Right renal cortex interstitium (tissue), 3 donors: ENCODE measurements around the gene SLC25A13. TPM values are rescaled to one million over a fixed set of nuclear protein-coding genes. Genes with fewer than 3 reads are reported as not detected.

Experiments used
- DNase-seq, 3 donors: peaks; one replicate each; pipeline ENCODE4 v3.0.0-alpha.2; 2013; ENCODE audit warnings: low read depth in 3 of 3, low spot score in 2 of 3
- polyA plus RNA-seq, 3 donors: library from polyadenylated mRNA; unstranded; fragments of 120-200 nt; gene quantifications; one replicate each; pipeline ENCODE4 v1.2.1, GENCODE V29; 2013; ENCODE audit not compliant: insufficient read length in 3 of 3

SLC25A13 gene
- polyA plus RNA-seq, 3 donors, result 38.6 to 42.1 (median 41.4) TPM

DNA sequence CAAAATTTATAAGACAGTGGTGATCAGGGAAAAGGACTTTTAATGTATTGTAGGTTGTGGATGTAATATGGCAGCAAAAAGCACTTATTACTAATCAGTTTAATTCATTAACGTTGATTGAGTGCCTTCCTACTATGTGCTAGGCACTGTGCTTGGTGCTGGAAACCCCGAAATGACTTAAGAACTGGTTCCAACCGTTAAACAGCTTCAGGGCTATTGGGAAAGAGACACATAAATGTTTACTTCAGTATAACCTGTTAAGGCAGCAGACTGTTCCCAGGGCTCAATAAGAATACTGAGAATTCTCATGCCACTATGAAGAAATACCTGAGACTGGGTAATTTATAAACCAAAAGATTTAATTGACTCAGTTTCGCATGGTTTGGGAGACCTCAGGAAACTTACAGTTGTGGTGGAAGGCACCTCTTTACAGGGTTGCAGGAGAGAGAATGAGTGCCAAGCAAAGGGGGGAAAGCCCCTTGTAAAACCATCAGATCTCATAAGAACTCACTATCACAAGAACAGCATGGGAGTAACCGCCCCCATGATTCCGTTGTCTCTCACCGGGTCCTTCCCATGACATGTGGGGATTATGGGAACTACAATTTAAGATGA, 1.1 kb upstream of the SLC25A13 start:
- no peak for DNase-seq

DNA sequence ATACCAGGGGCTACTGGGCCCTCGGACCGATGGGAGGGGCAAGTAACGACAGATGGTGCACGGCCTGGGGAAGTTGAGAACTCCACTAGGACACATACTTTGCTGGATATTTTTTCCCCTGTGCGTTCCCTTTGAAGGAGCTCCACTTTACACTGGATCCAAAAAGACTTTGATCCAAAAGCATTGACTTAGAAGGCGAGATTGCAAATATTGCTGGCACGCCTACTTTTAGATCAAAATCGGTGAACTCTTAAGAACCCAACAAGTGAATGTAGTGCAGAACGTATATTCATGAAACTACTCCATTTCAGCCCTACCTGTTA, 436 bp upstream of the SLC25A13 start:
- DNase-seq, result no peak

- peak; percentile 74 to 86 (median 79) for DNase-seq
Measured at GRCh38 chr7:96321031-96321657, 754 bp downstream of the SLC25A13 start.

DNA sequence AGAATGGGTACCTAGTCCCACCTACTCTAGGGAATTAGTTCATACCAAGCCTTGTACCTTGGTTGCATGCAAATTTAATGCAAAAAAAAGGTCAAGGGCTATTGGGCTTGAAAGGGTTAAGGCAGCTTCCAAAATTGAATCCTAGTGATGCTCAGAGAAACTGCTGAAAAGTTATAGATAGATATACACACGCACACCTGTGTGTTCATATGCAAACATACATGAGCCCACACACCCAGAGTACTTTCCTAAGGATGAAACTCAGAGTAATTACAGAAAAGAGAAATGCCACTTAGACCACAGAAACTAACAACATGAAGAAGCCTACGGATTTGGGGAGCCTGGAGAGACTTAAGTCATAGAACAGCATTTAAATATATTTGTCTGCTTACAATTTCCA, 1.5 kb downstream of the SLC25A13 start:
- DNase-seq, result no peak

DNA sequence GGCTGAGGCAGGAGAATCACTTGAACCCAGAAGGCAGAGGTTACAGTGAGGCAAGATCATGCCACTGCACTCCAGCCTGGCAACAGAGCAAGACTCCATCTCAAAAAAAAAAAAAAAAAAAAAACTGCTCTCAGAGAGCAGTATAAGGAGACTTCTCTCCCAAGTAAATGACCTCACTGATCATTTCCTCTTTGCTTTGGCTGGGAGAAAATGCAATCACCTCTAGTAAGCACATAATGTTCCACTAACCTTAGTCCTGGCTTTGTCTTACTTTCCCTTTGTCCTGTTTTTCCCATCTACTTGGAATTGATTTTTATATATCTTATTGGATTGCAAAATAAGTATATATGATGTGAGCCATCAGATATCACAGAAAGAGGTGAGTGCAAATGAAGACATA, 2.5 kb downstream of the SLC25A13 start:
- DNase-seq, result no peak

DNA sequence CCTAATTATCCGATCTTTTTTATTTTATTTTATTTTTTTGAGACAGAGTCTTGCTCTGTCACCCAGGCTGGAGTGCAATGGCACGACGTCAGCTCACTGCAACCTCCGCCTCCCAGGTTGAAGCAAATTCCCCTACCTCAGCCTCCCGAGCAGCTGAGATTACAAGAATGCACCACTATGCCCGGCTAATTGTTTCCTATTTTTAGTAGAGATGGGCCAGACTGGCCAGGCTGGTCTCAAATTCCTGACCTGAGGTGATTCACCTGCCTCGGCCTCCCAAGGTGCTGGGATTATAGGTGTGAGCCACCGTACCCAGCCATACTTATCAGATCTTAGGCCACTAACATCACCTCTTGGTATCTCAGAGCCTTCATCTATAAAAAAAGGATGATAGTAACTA, 4.9 kb downstream of the SLC25A13 start:
- DNase-seq, result no peak

DNA sequence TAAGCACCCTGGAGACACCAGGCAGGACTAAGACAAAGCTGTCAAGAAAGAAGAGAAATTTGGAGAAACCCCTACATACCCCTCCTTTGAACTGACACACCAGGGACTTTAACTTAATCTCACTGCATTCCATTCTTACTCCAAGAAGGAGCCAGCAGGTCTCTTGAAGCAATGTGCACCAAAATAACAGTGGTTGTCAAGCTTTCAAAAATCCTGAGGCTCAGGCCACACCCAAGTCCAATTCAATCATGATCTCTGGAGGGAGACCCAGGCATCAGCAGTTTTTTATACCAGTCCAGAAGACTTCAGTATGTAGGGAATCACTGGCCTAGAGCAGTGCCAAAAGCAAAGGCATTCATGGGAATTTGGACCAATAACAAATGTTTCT, 6.8 kb downstream of the SLC25A13 start:
- DNase-seq, result no peak

GRCh38 chr7:96314402-96315124, 7.3 kb downstream of the SLC25A13 start:
- no peak for DNase-seq

DNA sequence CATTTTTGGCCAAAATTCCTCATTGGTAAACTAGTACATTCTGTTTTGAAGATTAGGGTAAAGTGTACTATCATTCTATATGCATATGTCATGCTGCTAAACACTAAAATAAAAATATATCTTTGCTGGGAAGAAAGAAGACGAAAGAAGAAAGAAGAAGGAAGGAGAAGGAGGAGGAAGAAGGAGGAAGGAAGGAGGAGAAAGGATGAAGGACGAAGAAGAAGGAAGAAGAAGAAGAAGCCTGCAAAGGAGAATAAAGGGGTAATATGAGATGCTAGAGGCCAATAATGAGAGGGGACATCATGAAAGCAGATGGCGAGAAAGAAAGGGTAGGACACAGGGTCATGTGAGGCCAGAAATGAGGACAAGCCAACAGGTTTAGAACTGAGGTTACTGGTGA, 8.0 kb downstream of the SLC25A13 start:
- no peak for DNase-seq

- no peak for DNase-seq
Measured at GRCh38 chr7:96312502-96312901, 9.4 kb downstream of the SLC25A13 start.

GRCh38 chr7:96311967-96312366, 9.9 kb downstream of the SLC25A13 start:
- DNase-seq, result no peak

- no peak for DNase-seq
Measured at GRCh38 chr7:96310110-96310509, 11.8 kb downstream of the SLC25A13 start.

GRCh38 chr7:96308950-96309263, 13.0 kb downstream of the SLC25A13 start:
- no peak for DNase-seq

- DNase-seq, result no peak
Measured at GRCh38 chr7:96308253-96308949, 13.5 kb downstream of the SLC25A13 start.

DNA sequence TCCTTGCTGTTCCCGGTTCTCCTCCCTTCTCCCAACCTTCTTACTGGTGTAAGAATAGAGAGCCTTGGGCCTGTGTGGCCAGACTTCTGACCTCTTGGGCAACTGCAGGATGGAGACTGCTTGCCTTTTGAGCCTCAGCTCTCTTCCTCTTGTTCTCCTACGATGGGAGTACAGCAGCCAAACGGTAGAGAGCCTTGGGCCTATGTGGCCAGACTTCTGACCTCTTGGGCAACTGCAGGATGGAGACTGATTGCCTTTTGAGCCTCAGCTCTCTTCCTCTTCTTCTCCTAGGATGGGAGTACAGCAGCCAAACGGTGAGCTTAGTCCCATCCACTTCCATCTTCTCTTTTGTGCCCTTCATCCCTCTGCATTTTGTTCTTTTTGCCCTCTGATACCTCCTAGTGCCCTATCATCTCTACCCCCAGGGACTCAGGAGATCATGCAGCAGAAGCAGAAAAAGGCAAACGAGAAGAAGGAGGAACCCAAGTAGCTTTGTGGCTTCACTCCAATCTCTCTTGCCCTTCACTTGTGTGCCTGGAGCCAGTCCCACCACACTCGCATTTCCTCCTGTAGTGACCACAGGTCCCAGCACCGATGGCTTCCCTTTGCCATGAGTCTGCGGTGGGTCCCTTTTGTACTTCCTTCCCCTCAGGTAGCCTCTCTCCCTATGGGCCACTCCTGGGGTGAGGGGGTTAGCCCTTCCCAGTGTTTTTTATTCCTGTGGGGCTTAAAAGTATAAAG, 15.3 kb downstream of the SLC25A13 start:
- DNase-seq, result no peak

DNA sequence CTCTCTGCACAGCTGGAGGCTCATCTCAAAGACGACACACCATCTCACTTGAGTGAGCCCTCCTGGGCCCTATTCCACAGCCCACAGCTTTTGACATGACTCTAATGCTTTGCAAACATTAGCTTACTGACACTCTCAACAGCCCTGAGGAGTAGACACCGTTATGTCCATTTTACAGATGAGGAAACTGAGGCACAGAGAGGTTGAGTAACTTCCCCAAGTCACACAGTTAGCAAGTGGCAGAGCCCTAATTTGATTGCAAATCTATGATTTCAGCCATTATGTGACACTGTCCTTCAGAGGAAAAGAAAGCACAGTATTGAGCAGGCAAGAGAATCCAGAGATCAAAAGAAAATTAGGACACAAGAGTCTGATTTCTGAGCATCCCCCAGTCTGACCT, 16.0 kb downstream of the SLC25A13 start:
- no peak for DNase-seq

DNA sequence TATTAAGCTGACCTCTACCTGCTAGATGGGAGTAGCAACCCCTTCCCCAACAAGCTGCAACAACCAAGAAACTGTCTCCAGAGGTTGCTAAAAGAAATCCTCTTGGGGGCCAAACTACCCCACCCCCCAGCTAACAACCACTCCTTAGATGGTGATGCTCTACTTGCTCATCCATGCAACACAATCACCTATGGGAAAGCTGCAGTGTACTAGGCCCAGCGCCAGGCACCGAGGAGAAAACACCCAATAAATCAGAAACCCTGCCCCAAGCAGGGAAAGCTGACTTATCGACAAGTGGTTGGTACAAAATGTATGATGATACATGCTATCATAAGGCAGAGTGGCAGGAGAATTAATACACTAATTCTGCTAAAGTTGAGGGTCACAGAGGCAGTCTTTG, 17.3 kb downstream of the SLC25A13 start:
- no peak for DNase-seq

DNA sequence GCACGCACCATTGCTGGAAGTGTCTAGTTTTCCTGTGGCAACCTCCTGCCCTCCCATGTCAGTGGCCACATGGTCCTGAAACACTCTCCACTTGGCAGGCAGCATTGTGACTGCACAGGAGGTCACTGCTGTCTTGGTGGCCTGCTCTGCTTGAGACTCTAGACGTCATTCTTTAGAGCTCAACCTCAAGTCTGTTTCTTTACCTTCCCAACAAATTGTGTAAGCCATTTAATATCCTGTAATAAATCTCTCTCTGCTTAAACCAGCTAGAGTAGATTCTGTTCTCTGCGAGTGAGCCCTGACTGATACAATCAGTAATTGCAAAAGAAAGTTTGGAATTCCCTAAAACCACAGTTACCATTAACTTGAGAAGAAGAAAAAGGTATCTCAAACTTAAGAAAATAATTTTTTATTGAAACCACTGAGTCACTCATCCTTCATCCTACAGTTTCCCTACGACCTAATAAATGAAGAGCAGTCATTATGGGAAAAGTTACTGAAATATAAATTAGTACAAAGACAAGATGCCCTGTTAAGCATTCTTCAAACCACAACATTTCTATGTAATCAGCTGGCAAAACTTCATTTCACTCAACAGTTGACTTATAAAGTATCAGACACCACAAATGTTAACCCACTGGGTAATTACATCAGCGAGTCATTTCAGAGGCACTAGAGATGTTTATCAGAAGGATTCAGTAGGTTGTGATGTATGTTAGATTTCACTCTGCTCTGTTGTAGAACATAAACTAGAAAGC, 18.0 kb downstream of the SLC25A13 start:
- DNase-seq, result no peak

- no peak for DNase-seq
Measured at GRCh38 chr7:96303105-96303685, 18.7 kb downstream of the SLC25A13 start.

DNA sequence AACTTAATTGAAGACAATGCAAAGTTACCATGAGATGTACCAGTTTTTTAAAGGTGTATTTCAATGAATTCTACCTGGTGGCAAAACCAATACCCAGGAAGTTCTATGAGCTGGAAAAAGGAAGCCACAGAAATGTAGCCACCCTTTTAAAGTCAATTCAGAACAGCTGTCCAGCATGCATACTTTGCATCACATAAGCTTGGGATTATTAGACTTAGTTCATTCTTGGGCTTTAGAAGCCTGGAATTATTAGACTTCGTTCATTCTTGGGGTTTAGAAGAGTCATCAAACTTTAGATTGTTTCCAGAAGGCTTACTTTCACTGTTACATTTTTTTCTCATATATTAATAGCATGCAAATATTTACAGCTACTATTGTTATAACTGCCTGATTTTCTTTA, 20.9 kb downstream of the SLC25A13 start:
- DNase-seq, result no peak
